Endothelial cell of hepatic sinusoid (primary cell): Measurements from ENCODE around the gene TECRL.

Experiments
- in situ Hi-C: cut with HindIII; loops from 2 replicates; pipeline ENCODE4 v1.10.0; 2017; ENCODE audit warnings: low sequenced_read_pairs

Gene TECRL, protein sequence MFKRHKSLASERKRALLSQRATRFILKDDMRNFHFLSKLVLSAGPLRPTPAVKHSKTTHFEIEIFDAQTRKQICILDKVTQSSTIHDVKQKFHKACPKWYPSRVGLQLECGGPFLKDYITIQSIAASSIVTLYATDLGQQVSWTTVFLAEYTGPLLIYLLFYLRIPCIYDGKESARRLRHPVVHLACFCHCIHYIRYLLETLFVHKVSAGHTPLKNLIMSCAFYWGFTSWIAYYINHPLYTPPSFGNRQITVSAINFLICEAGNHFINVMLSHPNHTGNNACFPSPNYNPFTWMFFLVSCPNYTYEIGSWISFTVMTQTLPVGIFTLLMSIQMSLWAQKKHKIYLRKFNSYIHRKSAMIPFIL

DNA sequence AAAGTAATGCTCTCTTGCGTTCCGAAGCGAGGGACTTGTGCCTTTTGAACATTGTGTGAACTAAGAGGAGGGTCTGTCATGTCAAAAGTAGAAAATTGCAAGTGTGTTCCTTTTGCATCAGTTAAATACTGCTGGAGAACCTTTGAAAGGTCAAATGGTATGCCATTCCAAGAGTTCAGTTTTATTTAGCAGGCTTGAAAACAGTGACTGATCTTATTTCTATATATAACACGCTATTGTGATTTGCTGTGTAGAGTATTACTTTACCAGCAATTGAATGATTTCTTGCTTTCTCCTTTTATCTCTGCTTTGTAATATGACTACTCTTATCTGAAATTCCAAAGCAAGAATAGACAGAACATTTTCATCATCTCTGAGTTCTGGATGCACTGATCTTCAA, at the start of gene TECRL:
Gene TECRL, minus strand, starts transcription at position 151 of the 400 bp plus-strand sequence. Its CDS starts 99 bp downstream, at position 52.
- in situ Hi-C loops, result no loop called here

DNA sequence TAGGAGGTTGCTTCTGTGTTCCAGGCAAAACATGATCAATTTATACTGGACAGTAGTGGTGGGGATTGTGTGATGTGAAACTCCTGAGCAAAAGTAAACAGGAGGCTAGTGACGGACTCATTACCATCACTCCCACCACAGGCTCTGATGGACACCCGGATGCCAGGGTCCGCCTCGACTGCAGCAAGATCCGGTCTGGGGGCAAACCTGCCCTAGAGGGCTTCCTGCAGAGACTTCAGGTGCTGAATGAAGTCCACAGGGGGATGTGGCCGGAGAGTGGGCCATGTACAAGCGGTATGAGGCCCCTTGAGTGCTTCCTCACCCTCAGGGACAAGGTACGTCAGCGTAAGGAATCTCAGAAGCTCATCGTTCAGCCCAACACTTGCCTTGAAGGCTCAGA, 23.4 kb upstream of the TECRL start:
- in situ Hi-C loops, result no loop called here

DNA sequence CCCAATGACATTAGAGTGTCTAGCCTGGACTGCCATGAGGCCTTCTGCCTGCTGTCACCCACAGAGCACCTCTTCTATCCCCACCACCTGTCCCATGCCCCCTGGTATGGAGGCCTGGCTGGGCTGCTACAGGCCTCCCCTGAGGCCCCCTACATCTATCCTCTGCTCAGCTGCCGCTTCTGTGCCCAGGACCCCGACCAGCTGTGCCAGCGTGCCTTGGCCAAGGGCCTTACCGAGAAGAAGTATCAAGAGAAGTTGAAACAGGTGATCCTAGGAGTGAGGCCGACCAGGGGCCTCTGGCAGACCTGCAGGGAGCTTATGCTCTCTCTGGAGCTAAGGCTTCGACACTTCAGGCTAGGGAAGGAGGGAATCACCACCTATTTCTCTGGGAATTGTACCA, 21.7 kb upstream of the TECRL start:
- in situ Hi-C loops, result no loop called here

DNA sequence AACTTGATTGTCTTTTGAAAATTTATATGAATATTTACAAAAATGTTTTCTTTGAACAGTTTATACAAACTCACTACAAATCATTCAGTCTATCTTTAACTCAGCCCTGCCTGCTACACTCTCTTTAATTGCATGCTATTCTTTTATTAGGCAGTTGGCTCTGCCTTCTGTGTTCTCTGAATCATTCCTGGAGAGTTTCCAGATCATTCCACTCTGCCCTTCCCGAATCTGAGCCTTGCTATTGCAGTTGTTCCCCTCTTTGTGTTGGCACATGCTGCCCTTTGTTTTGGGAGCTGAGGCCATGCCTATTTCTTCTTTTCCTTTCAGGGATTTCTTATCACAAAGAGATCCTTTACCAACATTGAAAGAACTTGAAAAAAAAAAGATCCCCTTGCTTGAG, 8.7 kb upstream of the TECRL start:
- in situ Hi-C loops, result no loop called here

DNA sequence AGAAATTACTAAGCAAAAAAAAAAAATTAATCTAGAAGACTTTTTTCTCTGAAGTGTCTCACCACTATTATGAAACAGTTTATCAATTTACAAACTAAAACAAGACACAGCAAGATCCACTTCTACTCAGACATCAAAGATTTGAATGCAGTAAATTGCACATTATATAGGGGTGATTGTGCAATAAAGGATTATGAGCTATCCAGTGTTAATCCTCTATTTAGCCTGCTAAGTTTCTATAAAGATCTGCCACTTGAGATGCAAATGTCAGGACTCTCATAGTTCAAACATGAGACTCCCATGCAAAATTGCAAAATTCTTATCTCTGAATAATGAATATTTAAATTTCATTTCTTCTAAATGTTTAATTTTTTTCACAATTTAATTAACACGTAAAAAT, 2.2 kb downstream of the TECRL start:
- in situ Hi-C loops, result no loop called here

DNA sequence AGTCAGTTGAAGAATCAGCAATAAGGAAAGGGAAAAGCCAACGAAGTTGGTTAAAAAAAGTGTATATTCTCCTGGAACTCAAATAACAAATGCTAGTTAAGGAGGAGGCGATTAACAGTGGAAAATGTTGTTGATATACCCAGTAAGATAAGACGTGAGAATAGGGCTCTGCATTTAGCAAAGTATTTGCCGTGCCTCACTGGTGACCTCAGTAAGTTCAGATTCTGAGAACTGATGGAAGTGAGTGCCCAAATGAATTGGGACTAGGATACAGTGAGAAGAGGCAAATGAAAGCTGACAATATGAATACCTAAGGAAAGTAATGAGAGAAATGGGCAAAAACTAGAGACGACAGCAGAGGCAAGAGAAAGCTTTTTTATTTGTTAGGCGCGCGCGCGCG, 3.5 kb downstream of the TECRL start:
- in situ Hi-C loops, result no loop called here

DNA sequence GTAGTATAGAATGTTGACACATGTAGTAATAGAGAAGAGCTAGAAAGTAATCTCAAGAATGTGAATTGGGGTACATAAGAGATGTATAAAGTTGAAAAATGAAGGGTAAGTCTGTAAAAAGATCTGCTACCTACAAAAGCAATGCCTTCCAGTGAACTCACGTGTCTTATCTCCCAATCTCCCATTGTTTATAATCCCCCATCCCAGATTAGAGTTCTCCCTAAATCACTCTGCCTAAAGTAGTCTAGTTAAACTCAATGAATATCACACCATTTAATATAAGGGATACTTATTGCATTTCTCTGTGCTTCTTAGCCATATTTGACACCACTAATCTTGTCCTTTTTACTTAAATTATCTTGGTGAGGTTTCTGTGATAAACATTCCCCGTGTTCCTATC, 6.6 kb downstream of the TECRL start:
- in situ Hi-C loops, result no loop called here

DNA sequence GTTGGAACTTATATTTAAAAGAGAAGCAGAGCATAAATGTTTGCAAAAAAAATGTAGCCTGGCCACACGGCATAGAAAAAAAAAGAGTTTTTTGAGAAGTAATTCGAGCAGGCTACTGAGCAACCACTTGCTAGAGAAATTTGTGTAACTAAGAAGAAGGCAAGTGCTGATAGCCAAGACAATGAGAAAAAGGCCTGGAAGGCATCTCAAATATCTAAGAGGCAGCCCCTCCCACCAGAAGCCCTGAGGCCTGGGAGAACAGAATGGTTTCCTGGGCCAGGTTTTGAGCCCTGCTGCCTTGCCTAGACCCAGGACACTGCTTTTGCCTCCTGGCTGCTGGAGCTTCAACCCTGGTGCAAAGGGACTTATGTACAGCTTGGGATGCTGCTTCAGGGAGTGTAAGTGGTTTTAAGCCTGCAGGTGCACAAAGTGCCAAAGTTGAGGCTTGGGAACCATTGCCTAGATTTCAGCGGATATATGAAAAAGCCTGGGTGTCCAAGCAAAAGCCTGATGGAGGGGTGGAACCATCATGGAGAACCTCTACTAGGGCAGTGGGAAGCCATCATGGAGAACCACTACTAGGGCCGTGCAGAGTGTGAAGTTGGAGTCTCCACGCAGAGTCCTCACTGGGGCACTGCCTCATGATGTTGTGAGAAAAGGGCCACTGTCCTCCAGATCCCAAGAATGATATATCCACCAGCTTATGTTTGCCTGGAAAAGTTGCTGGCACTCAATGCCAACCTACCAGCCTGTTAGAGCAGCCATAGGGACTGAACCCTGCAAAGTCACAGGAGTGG, 9.7 kb downstream of the TECRL start:
- in situ Hi-C loops, result no loop called here

DNA sequence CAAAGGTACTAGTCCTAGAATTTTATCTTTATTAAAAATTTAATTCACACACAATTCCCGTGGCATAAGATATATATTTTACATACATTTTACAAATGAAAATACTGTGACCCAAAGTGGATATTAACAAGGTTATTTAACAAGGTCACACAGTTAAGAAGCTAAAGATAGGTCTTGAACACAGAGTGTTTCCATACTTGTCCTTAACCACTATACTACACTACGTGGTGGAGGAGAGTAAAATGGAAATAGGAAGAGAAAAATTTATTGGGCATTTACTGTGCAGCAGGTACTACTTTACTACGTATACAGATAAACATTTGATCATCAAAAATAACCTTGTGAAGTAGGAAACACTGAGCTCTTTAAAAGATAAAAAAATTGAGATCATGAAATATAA, 14.8 kb downstream of the TECRL start:
- in situ Hi-C loops, result no loop called here

DNA sequence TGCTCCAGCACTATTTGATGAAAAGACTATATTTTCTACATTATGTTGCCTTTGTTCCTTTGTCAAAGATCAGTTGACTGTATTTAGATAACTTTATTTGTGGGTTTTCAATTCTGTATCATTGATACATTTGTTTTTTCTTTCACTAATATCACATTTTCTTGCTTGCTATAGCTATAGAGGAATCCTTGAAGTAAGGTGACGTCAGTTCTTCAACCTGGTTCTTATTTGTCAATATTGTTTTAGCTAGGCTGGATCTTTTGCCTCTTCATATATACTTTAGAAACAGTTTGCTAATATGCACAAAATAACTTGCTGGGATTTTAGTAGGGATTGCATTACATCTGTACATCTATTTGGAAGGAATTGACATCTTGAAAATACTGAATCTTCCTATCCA, 21.0 kb downstream of the TECRL start:
- in situ Hi-C loops, result no loop called here

DNA sequence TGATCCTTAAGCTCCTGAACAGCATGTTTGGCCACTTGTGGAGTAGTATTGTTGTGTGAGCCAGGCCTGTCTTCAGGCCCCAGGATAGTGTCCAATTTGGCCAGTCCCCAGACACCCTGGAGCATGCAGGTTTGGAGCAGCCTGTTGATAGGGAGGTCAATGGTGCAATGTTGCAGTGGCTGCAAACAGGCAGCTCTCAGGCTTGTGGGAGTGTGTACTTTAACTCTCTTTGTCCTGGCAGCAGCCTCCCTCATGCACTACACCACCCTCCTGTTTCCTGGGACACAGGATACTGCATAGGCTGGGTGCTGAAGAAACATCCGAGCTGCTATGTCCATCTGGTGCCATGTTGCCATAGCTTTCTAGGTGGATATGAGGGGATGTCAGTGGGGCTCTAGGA, 24.0 kb downstream of the TECRL start:
- in situ Hi-C loops, result no loop called here

DNA sequence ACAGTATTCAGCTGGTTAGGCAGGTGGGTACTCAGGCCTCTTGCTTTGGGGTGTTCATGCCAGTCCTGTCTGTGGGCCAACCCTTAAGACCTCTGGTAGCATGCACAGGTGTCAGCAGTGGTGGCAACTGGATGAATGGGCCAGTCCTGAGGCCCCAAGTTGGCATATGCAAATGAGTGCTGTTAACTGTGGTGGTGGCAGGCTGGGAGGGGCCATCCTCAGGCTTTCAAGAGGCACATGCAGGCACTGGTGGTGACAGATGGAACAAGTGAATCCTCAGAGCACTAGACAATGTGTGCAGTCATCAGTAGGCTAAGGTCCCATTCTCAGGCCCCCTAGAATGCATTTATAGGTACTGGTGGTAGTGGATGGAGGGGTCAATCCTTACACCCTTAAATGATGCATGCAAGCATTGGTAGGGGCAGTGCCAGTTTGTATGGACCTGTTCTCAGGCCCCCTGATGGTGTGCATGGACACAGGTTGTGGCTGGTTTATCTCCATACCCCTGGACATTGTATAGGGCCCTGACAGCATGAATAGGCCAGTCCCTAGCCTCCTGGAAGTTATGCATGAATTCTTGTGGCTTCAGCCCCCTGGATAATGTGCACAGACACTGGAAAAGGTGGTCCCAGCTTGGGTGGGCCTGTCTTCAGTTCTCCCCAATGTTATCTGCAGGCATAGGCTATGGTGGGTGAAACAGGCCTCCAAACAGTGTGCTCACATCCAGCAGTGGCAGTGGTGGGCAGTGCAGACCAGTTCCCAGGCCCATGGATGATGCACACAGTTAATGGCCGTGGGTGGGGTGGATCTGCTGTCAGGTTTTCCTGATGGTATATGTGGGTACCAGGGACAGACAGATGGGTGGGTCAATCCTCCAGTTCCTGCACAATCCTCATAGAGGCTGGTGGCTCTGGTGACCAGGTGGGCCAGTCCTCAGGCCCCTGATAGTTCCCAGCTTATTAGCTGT, 24.7 kb downstream of the TECRL start:
- in situ Hi-C loops, result no loop called here

DNA sequence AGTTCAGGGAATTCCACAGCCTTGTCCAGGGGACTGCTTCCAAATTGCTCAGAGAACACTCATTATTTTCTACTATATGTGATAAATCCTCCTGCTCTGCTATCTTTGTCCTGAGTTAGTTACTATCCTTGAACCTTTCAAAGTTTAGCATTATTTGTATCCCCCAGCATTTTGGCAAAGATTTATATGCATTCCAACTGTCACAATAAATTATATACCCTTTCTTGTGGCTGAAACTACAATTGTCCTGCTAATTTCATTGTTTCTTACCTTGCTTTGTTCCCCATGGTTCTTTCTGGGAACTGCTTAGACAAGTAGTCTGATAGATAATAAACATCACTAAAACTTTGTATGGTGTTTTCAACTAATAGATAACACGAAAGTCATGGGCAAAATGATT, 40.5 kb downstream of the TECRL start:
- in situ Hi-C loops, result no loop called here

DNA sequence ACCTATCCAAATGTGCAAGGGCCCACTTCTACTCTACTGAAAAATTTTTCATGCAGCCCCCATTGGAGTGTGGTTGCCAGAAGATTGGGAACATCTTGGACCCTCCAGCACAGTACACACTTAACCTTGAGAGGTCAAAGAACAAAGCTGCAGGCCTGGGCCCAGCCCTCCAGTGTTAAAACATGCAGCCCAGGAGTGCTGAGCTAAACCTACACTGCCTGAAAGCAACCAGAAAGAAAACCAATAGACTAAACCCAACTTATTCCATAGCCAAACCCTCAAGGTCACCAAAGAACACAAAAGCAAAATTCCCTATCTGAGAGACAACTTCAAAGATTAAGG, 47.9 kb downstream of the TECRL start:
- in situ Hi-C loops, result no loop called here

DNA sequence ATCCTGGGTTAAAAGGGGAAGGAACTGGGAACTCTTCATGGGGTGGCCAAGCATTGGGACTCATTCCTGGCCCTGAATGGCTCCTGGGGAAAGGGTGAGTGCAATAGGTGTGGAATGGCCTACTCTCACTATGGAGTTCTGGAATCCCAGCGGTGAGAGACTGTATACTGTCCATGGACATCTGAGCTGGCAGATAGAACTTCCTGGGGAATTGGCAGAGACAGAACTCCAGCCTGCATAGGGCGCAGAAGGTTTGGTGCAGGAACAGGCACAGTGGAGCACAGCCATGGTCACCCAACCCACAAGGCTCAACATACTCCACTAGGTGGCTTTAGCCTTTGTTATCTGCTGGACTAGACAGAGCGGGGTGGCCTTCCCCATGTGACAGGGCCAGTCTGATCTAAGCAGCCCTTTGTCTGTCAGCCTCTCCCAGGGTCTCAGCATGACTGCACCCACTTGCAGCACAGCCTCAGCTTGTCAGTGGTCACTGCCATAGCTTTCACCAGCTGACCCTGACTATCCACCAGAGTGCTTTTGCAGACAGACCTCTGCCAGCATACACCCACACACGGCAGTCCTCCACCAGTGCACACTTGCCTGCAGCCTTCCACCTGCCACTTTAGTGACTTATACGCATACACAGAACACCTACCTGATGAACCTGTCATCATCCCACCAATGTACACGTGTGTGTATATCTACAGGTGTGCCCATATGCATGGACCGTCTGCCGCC, 48.4 kb downstream of the TECRL start:
- in situ Hi-C loops, result no loop called here

DNA sequence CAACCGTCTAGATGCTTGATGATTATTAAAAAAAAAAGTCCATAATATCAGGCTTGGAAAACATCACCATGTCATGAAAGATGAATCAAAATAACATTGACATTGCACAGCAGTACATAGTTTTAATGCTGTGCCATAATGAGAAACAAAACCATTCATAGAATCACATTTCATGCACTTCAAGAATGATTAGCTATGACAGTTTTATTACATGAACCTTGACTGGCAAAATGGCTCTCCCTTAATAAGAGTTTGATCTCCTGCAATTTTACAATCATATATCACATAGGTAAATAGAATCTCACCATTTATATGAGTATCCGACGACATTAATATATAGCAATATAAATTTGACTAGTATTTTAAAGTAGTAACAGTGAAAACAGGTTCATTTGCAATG, 49.8 kb downstream of the TECRL start:
- in situ Hi-C loops, result no loop called here

DNA sequence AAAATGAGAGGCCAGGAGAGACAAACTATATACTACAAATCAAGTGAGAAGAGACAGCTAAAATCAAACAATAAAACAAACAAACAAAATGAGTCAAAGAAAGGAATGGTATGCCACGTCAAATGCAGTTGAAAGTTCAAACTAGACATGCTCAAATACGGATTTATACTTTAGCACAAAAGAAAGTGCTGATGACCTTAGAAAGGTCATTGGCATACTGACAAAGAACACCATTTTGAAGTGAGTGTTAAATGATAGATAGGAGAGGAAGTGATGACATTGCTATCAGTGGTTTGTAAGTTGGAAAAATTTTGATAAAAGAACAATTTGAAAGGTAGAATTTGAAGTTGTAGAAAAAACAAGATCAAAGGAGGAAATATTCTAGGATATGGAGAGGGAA, 55.3 kb downstream of the TECRL start:
- in situ Hi-C loops, result no loop called here

DNA sequence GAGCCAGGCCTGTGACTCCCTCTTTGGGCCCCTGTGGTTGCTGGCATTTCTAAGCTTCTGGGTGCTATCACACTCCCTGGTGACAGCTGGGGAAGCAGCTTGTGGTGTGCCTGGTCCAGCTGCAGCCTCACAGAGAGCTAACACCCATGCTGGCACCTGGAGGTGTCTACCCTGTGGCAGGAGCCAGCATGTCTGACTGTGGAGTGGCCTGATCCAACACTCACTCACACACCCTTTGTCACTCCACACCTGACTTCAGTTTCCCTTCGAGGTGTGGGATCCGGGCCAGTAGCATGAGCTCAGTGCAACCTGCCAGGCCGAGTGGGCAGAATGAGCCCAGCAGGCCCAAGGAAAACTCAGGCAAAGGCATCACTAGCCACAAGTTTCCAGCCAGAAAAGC, 67.5 kb downstream of the TECRL start:
- in situ Hi-C loops, result no loop called here

DNA sequence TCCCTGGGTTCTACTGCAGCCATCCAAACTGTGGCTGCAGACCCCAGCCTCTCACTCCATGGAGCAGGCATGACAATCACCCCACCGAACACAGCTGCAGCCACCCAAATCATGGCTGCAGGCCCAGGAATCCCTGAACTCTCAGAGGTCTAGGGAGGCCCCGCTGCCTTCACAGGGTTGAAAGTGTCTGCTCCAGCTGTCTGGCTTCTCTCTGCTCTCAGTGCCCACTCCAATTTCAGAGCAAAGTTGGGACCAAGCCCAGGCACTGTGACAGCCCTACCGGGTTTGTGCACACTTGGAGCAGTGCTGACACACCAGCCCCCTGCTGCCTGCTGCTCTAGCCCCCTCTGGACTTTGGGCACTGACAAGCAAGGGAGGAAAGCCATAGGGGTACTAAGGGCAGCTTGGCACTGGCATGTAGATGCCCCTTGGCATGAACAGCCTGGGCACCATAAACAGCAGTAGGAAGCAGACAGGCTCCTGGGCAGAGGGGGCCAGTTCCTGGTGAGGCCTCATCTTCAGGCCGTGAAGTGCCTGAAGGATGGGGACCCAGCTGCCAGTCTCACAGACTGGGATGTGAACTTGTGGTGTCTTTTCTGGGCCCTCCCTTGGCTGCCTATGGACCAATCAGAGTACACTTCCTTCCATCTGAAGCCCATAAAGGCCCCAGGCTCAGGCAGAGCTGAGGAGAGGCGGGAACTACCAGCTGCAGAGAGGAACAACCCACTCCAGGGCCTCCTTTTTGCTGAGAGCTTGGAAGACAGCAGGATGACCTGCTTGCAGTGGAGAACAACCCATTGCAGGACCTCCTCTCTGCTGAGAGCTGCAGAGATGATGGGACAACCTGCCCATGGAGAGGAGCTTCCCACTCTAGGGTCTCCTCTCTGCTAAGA, 68.8 kb downstream of the TECRL start:
- in situ Hi-C loops, result no loop called here

DNA sequence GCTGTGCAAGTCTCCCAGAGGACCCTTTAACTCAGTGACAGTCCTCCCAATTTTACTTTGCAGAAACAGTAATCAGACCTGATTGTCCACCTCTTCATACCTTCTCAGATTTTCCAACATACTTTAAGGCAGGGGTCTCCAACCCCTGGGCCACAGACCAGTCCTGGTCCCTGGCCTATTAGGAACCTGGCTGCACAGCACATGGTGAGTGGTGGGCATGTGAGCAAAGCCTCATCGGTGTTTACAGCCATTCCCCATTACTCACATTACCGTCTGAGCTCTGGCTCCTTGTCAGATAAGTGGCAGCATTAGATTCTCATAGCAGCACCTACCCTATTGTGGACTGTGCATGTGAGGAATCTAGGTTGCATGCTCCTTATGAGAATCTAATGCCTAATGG, 74.3 kb downstream of the TECRL start:
- in situ Hi-C loops, result no loop called here
